ENCODE results near the gene MAML3.

MAML3 gene

GRCh38 chr4:139756391-139757180, 397.4 kb downstream of the MAML3 start:
- no peak overlapping the region for H3K4me3 ChIP-seq (replicated peaks in 1 of 2; ENCODE audit: low read depth in 2 of 2, low read length in 2 of 2)
- no peak for TF ChIP-seq CTCF (IDR thresholded peaks at IDR 0.05; ENCODE audit: low read depth, low read length)
- DNase-seq (ENCODE audit: low read depth in 2 of 2) = no peak

GRCh38 chr4:139754938-139755337, 399.0 kb downstream of the MAML3 start:
- TF ChIP-seq CTCF (IDR thresholded peaks at IDR 0.05; ENCODE audit: low read depth, low read length) = no peak
- no peak overlapping the region for H3K4me3 ChIP-seq (replicated peaks in 1 of 2; ENCODE audit: low read depth in 2 of 2, low read length in 2 of 2)
- DNase-seq (ENCODE audit: low read depth in 2 of 2) = no peak

DNA sequence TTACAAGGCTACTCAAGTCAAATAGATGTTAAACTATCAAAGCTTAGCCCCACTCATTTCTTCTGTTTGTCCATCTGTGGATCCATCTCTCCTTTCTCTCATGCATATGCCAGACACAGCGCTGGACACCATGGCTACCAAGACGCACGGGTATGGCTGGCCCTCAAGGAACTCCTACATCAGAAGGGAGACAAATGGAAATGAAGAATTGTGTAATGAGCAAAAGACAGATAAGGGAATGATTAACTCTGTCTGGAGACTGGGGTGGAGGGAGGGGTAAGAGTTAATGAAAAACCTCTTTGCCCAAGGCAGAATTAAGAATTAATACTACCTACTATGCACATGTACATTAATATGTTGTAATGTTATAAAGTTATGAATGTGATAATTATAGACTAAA, 400.3 kb downstream of the MAML3 start:
- no peak for TF ChIP-seq CTCF (IDR thresholded peaks at IDR 0.05; ENCODE audit: low read depth, low read length)
- H3K4me3 ChIP-seq (replicated peaks in 1 of 2; ENCODE audit: low read depth in 2 of 2, low read length in 2 of 2) = no peak overlapping the region
- no peak for DNase-seq (ENCODE audit: low read depth in 2 of 2)

DNA sequence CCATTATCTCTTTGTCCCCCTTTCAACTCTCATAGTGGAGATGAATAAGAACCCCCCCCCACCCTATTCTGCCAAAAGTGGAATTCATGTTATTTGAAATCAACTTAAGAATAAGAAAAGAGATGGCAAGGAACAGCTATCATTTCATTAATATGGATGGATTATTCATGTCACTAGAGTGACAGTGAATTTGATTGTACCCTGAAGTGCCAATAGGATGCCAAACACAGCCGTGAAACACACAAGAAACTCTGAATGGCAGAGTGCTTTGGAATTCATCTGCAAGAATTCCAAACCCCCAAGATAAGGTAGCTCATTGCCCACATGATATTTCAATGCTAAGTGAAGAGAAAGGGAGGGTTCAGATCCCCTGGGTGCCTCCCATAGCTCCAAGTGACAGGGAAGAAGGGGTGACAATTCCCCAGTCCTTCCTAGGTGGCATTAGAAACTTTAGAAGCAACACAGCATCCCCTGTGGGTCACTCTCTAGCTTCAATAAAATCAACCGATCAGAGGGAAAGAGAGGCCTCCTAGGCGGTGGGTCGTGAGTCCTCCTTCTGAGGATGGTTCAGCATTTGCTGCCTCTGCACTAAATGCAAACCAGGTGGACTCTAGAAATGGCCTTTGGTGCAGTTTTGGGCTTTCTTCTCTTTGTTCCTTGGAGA, 404.0 kb downstream of the MAML3 start:
- TF ChIP-seq CTCF (IDR thresholded peaks at IDR 0.05; ENCODE audit: low read depth, low read length) = no peak
- H3K4me3 ChIP-seq (replicated peaks in 1 of 2; ENCODE audit: low read depth in 2 of 2, low read length in 2 of 2) = no peak overlapping the region
- DNase-seq (ENCODE audit: low read depth in 2 of 2) = no peak

- no peak for TF ChIP-seq CTCF (IDR thresholded peaks at IDR 0.05; ENCODE audit: low read depth, low read length)
- no peak overlapping the region for H3K4me3 ChIP-seq (replicated peaks in 1 of 2; ENCODE audit: low read depth in 2 of 2, low read length in 2 of 2)
- no peak for DNase-seq (ENCODE audit: low read depth in 2 of 2)
Observed at GRCh38 chr4:139749338-139749737, 404.6 kb downstream of the MAML3 start.

DNA sequence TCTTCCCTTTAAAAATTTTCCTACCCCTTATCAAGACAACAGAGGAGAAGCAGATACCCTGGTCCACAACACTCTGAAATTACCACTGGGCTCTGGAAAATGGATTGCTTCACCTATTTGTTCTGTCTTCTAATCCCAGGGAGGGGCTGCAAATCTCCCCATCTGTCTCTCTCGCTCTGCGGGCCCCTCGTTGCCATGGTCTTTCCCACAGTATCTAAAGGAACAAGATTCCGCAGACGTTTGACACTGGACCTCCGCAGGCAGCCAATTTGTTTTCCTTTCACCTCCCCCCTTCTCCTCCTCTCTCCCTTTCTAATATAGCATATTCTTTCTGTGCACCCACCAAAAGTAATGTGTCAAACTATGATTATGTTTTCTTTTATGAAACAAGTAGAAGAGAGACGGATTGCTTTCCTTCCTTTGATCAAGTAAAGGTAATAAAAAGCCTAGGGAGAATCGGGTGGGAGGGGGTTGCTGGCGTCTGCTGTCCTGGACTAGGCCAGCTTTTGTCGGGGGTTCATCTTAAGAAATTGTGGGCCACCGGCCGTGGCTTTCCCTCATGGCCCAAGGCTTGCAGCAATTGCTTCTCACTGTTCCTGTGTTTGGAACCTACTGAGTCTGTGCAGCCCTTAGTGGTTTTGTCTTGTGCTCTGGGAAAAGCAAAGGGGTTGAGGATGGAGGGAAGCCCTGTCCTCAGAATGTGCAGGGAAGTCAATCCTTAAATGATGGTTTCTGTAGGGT, 407.4 kb downstream of the MAML3 start:
- no peak for DNase-seq (ENCODE audit: low read depth in 2 of 2)
- no peak overlapping the region for H3K4me3 ChIP-seq (replicated peaks in 1 of 2; ENCODE audit: low read depth in 2 of 2, low read length in 2 of 2)
- no peak for TF ChIP-seq CTCF (IDR thresholded peaks at IDR 0.05; ENCODE audit: low read depth, low read length)
